Stimulated activated CD8-positive, alpha-beta memory T cell treated with anti-CD3 and anti-CD28 coated beads, Interleukin-12 subunit alpha, Interleukin-12 subunit beta, amount 100 ng/mL, for 24 hours (primary cell): ENCODE data around the gene PTTG1IP.
"Not testable (repeated sequence)": the region's sequence is repeated elsewhere in the genome, so short reads cannot be mapped to it uniquely, and the experiment has no call there.

Experiments
- DNase-seq: peaks from one replicate; pipeline ENCODE4 v3.0.0-alpha.2; 2020; ENCODE audit errors: extremely low read depth

Gene PTTG1IP

DNA sequence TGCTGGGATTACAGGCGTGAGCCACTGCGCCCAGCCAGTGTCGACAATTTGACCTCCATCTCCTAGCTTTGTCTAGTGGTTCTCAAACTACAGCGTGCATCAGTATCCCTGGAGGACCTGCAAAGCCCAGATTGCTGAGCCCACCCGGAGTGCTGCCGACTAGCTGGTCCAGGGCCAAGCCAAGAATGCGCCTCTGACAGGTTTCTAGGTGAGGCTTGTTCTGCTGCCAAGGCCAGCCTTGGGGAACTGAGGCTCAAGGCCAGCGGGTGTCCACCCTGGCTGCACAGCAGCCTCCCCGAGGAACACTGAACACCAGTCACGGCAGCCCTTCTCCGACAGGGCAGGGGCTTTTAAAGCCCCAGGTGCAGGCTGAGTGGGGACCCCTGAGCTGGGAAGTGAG, 9.8 kb upstream of the PTTG1IP start:
- DNase-seq, result no peak

GRCh38 chr21:44881198-44881872, 7.8 kb upstream of the PTTG1IP start:
- DNase-seq, result no peak

DNA sequence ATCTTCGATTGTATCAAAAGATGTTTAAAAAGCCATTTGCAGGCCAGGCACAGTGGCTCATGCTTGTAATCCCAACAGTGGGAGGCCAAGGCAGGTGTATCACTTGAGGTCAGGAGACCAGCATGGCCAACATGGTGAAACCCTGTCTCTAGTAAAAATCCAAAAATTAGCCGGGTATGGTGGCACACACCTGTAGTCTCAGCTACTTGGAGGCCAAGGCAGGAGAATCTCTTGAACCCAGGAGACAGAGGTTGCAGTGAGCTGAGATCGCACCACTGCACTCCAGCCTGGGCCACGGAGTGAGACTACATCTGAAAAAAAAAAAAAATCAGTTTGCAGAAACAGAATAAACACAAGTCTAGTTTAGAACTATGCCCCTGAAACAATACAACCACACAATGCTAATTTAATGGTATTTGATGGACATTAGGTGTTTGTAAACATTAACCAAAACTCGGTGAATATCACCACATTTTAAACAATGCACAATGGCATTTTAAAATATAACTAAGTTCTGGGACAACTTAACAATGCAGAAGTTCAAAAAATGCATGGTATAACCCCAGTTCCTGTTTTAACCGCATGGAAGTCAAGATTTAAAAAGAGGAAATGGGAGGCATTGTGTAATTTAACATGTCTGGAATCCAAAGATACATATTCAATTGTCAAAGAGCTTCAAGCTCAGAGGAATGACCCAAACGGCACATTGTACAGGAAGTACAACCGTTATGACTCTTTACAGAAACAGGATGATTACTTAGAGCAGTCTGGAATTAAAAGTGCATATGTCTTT, 7.1 kb upstream of the PTTG1IP start:
- DNase-seq, result no peak

DNA sequence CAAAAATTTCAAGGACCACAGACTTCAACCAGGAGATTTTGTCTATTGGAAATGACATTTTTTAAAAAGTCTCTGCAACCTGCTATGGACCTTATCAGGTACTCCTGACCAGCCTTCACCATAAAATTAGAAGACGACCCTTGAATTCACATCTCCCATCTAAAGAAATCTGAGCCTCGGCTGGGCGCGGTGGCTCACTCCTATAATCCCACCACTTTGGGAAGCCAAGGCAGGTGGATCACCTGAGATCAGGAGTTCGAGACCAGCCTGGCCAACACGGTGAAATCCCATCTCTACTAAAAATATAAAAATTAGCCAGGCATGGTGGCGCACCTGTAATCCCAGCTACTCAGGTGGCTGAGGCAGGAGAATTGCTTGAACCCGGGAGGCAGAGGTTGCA, 5.7 kb upstream of the PTTG1IP start:
- not testable (repeated sequence) for DNase-seq

- DNase-seq, result no peak
These were observed 4.8 kb upstream of the PTTG1IP start for GRCh38 chr21:44878053-44878982.

GRCh38 chr21:44876849-44877575, 3.5 kb upstream of the PTTG1IP start:
- DNase-seq, result no peak

DNA sequence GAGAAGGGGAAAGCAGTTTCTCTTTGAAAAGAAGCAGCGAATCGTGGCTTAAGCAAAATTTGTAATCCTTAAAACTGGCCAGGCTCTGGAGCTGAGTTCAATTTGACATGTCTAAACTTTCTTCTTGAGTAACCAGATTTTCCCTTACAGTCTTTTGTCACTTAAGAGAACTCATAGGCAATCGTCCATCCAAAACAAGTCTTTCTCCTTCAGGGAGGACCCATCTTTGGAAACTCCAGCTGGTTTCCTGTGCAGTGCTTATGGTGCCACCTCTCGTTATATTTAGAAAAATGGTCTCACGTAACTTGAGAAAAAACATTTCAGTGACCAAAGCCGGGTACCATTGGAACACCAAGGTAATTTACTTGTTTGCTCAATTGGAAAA, 1.8 kb upstream of the PTTG1IP start:
- DNase-seq, result no peak

DNA sequence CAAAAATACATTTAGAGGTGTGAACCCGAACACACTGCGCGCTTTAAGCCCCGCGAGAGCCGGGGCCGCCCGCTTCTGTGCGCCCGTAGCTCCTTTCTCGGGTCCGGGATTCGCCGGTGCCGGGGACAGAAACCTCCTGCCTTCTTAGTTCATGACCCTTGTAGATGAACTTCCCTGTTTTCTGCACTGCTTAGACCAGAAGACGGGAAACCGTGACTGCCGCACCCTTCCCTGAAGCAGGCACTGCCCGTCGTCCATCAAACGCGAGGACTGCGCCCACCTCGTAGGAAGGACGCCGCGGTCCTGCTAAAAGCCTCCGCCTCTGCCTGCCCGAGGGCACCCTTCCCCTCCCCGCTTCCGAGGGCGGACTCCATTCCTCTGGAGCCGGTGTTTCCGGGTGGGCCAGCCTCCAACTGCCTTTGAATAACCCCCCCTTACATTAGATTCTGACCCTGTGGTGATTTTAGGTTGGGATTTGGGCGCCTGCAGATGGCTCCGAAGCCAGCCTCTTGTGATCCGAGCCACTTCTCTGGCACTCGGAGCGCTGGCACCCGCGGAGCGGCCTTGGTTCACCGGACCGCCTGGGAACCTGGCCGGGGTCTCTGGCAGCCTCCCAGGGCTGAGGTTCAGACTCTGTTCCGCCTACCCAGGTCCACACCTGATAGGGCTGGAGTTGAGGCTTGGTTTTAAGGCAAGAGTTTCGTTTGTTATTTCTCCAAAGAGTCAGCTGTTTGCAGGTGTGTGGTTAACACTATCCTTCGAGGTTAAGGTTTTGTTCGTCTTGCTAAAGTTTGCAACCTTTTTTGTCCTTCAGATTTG, 1.2 kb upstream of the PTTG1IP start:
- DNase-seq, result no peak

DNA sequence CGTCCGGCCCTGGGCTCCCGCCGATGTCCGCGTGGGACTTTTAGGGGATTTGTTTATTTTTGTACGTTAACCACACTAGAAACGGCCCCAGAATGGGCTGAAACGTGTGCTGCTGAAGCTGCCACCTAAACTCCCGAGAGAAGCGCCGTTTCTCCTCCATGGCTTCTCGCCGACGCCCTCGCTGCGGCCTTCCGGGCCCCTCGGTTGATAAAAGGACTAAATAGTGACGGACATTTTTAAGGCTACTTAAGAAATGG, 678 bp upstream of the PTTG1IP start:
- DNase-seq, result no peak

- no peak for DNase-seq
These were observed 688 bp downstream of the PTTG1IP start for GRCh38 chr21:44872649-44873355.

DNA sequence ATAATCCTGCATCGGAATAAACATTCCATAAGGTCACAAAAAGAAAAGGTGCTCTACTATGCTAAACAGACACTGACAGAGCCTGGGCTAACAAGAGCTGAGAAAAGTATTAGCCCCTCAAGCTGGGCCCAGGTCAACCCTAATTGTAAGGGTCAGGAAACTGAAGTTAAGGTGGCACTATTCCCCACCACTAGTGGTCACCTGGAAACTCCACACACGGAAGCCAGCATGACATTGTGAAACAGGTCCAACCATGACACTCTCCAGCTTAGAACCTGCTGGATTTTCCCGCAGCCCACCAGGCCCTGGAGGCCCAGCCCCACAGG, 1.2 kb downstream of the PTTG1IP start:
- DNase-seq, result no peak

DNA sequence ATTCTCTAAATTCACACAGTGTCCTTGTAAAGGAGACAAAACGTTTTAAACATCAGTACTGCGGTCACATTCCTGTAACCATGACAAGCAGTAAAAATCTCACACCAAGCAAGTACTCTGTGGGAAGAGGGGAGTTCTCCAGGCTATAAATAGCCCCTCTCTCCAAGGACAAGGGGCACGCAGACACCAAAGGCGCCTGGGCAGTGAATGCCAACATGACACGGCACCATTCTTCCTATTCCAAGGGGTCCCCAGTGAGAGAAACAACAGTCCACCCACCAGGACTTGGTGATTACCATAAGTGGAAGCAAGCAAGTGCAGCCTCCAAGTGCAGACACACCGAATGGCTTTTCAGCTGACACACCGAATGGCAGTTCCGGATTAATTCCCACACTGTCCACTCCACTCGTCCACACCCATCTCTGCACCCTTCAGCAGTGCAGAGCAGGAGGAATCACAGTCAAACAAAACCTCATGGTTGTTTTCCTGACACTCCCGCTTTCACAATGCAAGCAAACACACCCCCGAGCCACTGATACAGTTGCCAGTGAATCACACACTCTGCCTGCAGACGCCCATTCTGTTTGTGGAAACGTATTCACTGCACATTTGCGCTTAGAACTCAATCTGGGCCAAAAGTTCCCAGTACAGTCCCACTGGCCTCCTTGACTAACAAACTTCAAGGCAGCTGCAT, 1.8 kb downstream of the PTTG1IP start:
- DNase-seq, result no peak

GRCh38 chr21:44870748-44871495, 2.6 kb downstream of the PTTG1IP start:
- DNase-seq, result no peak

DNA sequence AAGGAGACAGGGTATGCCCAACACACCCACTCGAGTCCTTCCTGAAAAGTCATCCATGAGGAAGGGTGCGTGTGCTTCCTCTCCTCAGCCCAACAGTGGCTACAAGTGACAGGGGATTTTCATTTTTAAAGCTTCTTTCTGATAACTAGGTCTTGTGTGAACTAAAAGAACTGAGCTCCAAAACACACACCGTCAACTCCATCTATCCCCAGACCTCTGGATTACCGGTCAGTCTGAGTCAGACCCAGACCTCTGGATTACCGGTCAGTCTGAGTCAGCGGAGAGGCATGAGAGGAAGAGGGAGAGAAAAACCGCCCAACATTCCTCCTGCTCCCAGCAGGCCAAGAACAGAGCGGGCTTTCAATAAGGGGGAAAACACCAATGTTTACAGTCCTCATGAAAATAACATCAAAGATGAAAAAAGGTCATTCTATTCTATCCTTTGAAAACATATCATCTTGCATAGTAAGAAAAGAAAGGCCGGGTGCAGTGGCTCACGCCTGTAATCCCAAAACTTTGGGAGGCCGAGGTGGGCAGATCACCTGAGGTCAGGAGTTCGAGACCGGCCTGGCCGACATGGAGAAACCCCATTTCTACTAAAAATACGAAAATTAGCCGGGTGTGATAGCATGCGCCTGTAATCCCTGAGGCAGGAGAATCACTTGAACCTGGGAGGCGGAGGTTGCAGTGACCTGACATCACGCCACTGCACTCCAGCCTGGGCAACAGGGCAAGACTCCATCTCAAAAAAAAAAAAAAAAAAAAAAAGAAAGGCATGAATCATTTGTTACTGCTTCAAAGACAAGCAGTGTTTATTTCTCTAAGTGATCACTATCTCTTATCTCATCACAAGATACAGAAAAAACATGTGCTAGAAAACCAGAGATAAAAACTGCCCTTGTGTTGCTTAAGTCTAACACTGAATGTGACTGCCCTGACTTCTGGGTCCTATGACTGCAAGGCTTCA, 3.4 kb downstream of the PTTG1IP start:
- DNase-seq, result no peak

DNA sequence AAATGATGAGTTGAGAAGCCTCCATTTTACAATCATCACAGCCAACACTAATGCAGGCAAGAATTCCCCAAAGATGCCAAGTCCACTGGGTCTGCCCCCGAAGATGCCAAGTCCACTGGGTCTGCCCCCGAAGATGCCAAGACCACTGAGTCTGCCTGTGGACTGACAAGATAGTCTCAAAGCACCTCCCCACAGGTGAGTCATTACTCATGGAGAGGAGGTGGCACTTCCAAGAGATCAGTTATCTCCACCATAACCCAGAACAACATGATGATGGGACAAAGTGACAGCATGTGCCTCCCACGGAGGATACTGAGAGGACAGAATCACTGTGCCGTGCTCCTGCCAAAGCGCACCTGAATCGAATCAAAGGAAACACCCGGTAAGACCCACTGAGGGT, 4.8 kb downstream of the PTTG1IP start:
- DNase-seq, result no peak

DNA sequence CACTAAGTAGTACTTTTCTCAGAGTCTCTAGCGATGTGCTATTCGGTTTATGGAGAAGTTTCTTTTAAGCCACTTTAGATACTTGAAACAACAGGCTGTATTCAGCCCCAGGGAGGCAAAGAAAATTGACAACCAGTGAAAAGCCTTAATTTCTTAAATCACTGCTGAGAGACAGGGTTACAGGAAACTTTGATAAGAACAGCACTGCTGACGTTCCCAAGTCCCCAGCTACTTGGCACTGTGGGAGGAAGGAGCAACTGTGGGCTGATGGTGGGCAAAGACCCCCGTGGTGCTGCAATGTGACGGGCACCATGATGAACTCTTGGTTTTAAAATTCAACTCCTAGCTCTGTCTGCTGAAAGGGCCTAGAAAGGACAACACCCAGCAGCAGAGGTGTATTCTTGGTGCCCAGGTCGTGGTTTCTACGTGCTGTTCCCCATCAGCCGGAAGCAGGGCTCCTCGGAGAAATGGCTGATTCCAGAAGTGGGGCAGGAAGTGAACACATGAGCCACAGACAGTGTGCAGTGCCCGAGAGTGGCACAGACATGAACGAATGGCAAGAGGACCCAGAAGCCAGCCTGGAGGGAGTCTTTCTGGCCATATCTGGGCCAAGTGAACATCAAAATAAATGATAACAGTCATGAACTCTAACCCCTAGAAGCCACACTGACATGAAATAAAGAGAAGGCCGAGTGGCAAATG, 5.3 kb downstream of the PTTG1IP start:
- DNase-seq, result no peak

- no peak for DNase-seq
These were observed 6.0 kb downstream of the PTTG1IP start for GRCh38 chr21:44867464-44867863.

- no peak for DNase-seq
These were observed 6.7 kb downstream of the PTTG1IP start for GRCh38 chr21:44866780-44867179.
